Cardiac muscle cell (in vitro differentiated cells and primary cell): ENCODE results near the gene PHF23. TPM values are rescaled to one million over a fixed set of nuclear protein-coding genes. Genes with fewer than 3 reads are reported as not detected.

Source experiments
- DNase-seq, 2 donors: peaks; one replicate each; pipeline versions ENCODE4 v3.0.0 to v3.0.0-alpha.2; 2010 to 2017; ENCODE audit warnings: low read depth in 1 of 2, low spot score in 1 of 2
- H3K27ac ChIP-seq: fragments of 200-600 bp; sonication (generic); 2 replicates; pipeline ENCODE4 v1.5.1; 2016
- H3K27me3 ChIP-seq: fragments of 200-600 bp; sonication (generic); 2 replicates; pipeline ENCODE4 v1.6.0; 2016; ENCODE audit warnings: control low read depth
- H3K36me3 ChIP-seq: fragments of 200-600 bp; sonication (generic); 2 replicates; pipeline ENCODE4 v1.5.1; 2016; ENCODE audit warnings: control low read depth
- H3K4me1 ChIP-seq: fragments of 200-600 bp; sonication (generic); 2 replicates; pipeline ENCODE4 v1.8.1; 2017; ENCODE audit warnings: low read depth, mild to moderate bottlenecking, mixed run types
- H3K4me3 ChIP-seq: fragments of 200-600 bp; sonication (generic); 2 replicates; pipeline ENCODE4 v1.5.1; 2016; ENCODE audit warnings: mild to moderate bottlenecking
- H3K9me3 ChIP-seq: fragments of 200-600 bp; sonication (generic); 2 replicates; pipeline ENCODE4 v1.5.1; 2017; ENCODE audit warnings: low read depth, mild to moderate bottlenecking, control low read depth
- CTCF ChIP-seq: IDR thresholded peaks from 2 replicates; pipeline ENCODE4 v1.5.1; 2012; ENCODE audit warnings: low read depth, mild to moderate bottlenecking, low read length
- polyA plus RNA-seq: library from polyadenylated mRNA; unstranded; fragments of >200 nt; fragmentation: Nextera tagmentation; extraction: Ambion mirVana; gene quantifications from 2 replicates; pipeline ENCODE4 v1.2.1, GENCODE V29; 2016
- total RNA-seq: library from RNA; depleted of rRNA; stranded (reverse); fragments of >200 nt; gene quantifications from 2 replicates; pipeline ENCODE4 v1.2.3, GENCODE V29; 2016

Gene PHF23
- total and polyA plus RNA-seq, 2 experiments from 2014 or later, result 57.7 to 65.0 TPM

- no peaks in the 10 kb centered on the region for H3K27me3 ChIP-seq
- TF ChIP-seq CTCF, result peak; percentile 70
- peak overlapping the region; percentile 33 for H3K4me3 ChIP-seq
- H3K27ac ChIP-seq, result peak overlapping the region; percentile 35
- H3K9me3 ChIP-seq, result no peaks in the 10 kb centered on the region
- peak; percentile 98 to 100 for DNase-seq
- no peaks in the 10 kb centered on the region for H3K36me3 ChIP-seq
- H3K4me1 ChIP-seq, result peaks cover 38% of the 10 kb centered on the region
Measured at GRCh38 chr17:7214300-7215135, 24.7 kb downstream of the PHF23 start.

DNA sequence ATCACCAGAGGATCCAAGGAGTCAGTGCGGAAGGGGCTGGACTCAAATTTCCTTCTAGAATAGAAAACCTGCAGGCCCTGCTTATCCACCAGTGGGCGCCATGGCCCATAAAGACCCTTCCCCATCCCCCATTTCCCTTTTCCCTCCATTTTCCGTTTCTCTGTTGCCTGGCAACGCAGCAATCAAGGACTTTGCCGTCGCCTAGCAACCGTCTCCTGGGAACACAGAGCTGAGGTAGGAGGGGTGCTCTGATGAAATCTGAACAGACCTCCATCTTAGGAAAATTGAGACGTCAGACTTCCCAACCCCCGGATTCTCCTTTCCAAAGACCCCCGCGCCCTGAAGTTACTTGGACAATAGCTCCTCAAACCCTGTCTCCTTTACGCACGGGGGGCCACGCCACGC lies 25.4 kb downstream of the PHF23 start:
- peaks cover 40% of the 10 kb centered on the region for H3K4me1 ChIP-seq
- no peaks in the 10 kb centered on the region for H3K9me3 ChIP-seq
- H3K27ac ChIP-seq, result peak overlapping the region; percentile 24
- peak; percentile 86 to 91 for DNase-seq
- TF ChIP-seq CTCF, result peak; percentile 53
- H3K36me3 ChIP-seq, result no peaks in the 10 kb centered on the region
- H3K4me3 ChIP-seq, result peak overlapping the region; percentile 33
- no peaks in the 10 kb centered on the region for H3K27me3 ChIP-seq

- Histone ChIP-seq H3K36me3 (no peaks in the 10 kb centered on the region), H3K9me3 (no peaks in the 10 kb centered on the region), H3K27ac (no peak overlapping the region), H3K4me1 (peaks cover 42% of the 10 kb centered on the region), H3K4me3 (peak overlapping the region; percentile 22), H3K27me3 (no peaks in the 10 kb centered on the region)
- DNase-seq, result no peak
- no peak for TF ChIP-seq CTCF
Measured at GRCh38 chr17:7211491-7212273, 27.6 kb downstream of the PHF23 start.

DNA sequence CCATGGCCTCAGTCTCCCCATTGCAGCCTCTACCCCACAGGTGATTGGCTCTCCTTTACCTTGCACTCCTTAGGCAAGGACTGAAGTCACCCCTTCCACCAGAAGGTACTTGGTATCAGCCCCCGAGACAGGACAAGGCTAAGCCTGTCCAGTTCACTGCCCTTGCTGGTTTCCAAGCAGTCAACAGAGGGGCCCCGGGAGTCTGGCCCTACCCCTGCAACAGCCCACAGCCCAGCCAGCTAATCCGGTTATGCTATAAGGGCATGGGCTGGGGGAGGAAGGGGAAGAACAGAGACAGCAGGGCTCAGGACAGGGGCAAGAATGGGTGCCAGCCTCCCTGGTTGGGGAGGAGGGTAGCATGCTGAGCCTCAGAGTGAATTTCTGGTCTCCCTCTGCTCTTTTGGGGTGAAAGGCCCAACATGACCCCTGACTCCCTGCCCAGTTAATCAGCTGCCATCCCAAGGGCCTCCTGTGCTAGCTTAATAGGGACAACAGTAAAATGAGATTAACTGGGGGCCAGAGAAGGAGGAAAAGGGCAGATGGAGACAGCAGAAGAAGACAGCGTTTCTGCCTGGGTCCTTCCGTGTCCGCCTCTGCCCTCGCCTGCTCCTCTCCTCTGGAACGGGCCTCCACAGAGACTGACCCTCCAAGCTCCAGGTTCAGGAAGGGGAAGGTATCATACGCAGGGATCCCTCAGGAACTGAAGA lies 30.4 kb downstream of the PHF23 start:
- no peak for DNase-seq
- H3K36me3 ChIP-seq, result peaks cover under 1% of the 10 kb centered on the region
- no peaks in the 10 kb centered on the region for H3K27me3 ChIP-seq
- TF ChIP-seq CTCF, result no peak
- H3K27ac ChIP-seq, result peak overlapping the region; percentile 4
- H3K9me3 ChIP-seq, result no peaks in the 10 kb centered on the region
- no peak overlapping the region for H3K4me3 ChIP-seq
- H3K4me1 ChIP-seq, result peaks cover 30% of the 10 kb centered on the region

- Histone ChIP-seq H3K9me3 (no peaks in the 10 kb centered on the region), H3K27ac (no peak overlapping the region), H3K4me3 (no peak overlapping the region), H3K36me3 (peaks cover 7% of the 10 kb centered on the region), H3K27me3 (no peaks in the 10 kb centered on the region), H3K4me1 (peaks cover 30% of the 10 kb centered on the region)
- DNase-seq, result peak in 1 of 2 donors; percentile 71
- no peak for TF ChIP-seq CTCF
Measured at GRCh38 chr17:7208027-7208571, 31.2 kb downstream of the PHF23 start.
